Activated B cell treated with CpG ODN at 0.5 μM for 24 hours (primary cell): ENCODE data around the gene RALGAPA2. TPM values are rescaled to one million over a fixed set of nuclear protein-coding genes. Genes with fewer than 3 reads are reported as not detected.
A peak's percentile ranks its signal among the peaks of the same experiment; 100 is the strongest.

Source experiments
- ATAC-seq: fragments of 200-7000 bp; cut with Tn5 transposase; one replicate; pipeline ENCODE4 v1.10.0; 2021; ENCODE audit warnings: low read depth, mild to moderate bottlenecking, moderate library complexity
- CTCF ChIA-PET: fragments of 350-600 bp; sonication (Branson Sonifier 250); formaldehyde crosslinking; loops from one replicate; lab custom pipeline; 2021; ENCODE audit warnings: antibody characterized with exemption; lab: Charles Lee
- POLR2A ChIA-PET: fragments of 350-600 bp; sonication (Branson Sonifier 250); formaldehyde crosslinking; loops from one replicate; lab custom pipeline; 2021; ENCODE audit warnings: antibody characterized with exemption; lab: Charles Lee
- DNase-seq: peaks from one replicate; pipeline ENCODE4 v3.0.0; 2022
- H3K27ac Mint-ChIP-seq: one replicate; pipeline ENCODE4 v1.8.0; 2020; ENCODE audit warnings: mixed read lengths
- H3K27me3 Mint-ChIP-seq: one replicate; pipeline ENCODE4 v1.8.0; 2021; ENCODE audit warnings: mixed read lengths
- H3K36me3 Mint-ChIP-seq: one replicate; pipeline ENCODE4 v1.8.0; 2021; ENCODE audit warnings: low read depth, mixed read lengths
- H3K4me1 Mint-ChIP-seq: one replicate; pipeline ENCODE4 v1.8.0; 2021; ENCODE audit warnings: mixed read lengths
- H3K4me3 Mint-ChIP-seq: one replicate; pipeline ENCODE4 v1.8.0; 2020; ENCODE audit warnings: mild to moderate bottlenecking, mixed read lengths
- H3K9me3 Mint-ChIP-seq: one replicate; pipeline ENCODE4 v1.8.0; 2020; ENCODE audit warnings: mixed read lengths
- CTCF ChIP-seq: fragments of 200-600 bp; IDR thresholded peaks from one replicate; pipeline ENCODE4 v1.8.0; 2022; ENCODE audit warnings: antibody characterized with exemption, mild to moderate bottlenecking
- intact Hi-C: fragments of 100-400 bp; cut with micrococcal nuclease; formaldehyde crosslinking; loops from one replicate; pipeline ENCODE4 v1.15.1; 2024
- total RNA-seq: library from RNA; stranded (reverse); gene quantifications from 2 replicates; pipeline ENCODE4 v1.2.3, GENCODE V29; 2022

Gene RALGAPA2
- total RNA-seq, 1 donor from 2014 or later: 19.2 TPM

GRCh38 chr20:20489648-20490341 lies 222.6 kb downstream of the RALGAPA2 start:
- no peaks in the 10 kb centered on the region for H3K27me3 Mint-ChIP-seq
- no peaks in the 10 kb centered on the region for H3K9me3 Mint-ChIP-seq
- CTCF ChIA-PET: interaction anchor here (1.4 to 1.9 kb wide), 2 partner anchors 11 to 23 kb away, joined by 3 to 7 read pairs; no protein-coding TSS in a partner anchor
- no peak for TF ChIP-seq CTCF
- H3K27ac Mint-ChIP-seq: no peak overlapping the region
- POLR2A ChIA-PET: interaction anchor here (0.6 kb wide), 1 partner anchor 555 kb away, joined by 5 read pairs; no protein-coding TSS in a partner anchor
- no peak for ATAC-seq
- H3K4me1 Mint-ChIP-seq: peaks cover 23% of the 10 kb centered on the region
- no peak for DNase-seq
- peaks cover 35% of the 10 kb centered on the region for H3K36me3 Mint-ChIP-seq
- intact Hi-C loops: no loop called here
- H3K4me3 Mint-ChIP-seq: no peak overlapping the region

- ATAC-seq (peak; percentile 45), DNase-seq (no peak)
- ChIA-PET POLR2A (interaction anchor here (0.6 kb wide), 2 partner anchors 32 to 554 kb away, joined by 3 to 5 read pairs; no protein-coding TSS in a partner anchor), CTCF (interaction anchor here (1.4 to 1.9 kb wide), 2 partner anchors 11 to 22 kb away, joined by 3 to 7 read pairs; no protein-coding TSS in a partner anchor)
- Mint-ChIP-seq H3K36me3 (peaks cover 29% of the 10 kb centered on the region), H3K27me3 (no peaks in the 10 kb centered on the region), H3K27ac (no peak overlapping the region), H3K9me3 (no peaks in the 10 kb centered on the region), H3K4me3 (no peak overlapping the region), H3K4me1 (peaks cover 23% of the 10 kb centered on the region)
- TF ChIP-seq CTCF: no peak
- intact Hi-C loops: no loop called here
These were observed 223.4 kb downstream of the RALGAPA2 start for GRCh38 chr20:20489054-20489453.

GRCh38 chr20:20488388-20488787 lies 224.1 kb downstream of the RALGAPA2 start:
- H3K27ac Mint-ChIP-seq: no peak overlapping the region
- POLR2A ChIA-PET: interaction anchor here (0.6 kb wide), 1 partner anchor 31 kb away, joined by 3 read pairs; no protein-coding TSS in a partner anchor
- intact Hi-C loops: no loop called here

GRCh38 chr20:20487811-20488210 lies 224.6 kb downstream of the RALGAPA2 start:
- ChIA-PET POLR2A (no interaction called here), CTCF (no interaction called here)
- Mint-ChIP-seq H3K9me3 (no peaks in the 10 kb centered on the region), H3K27ac (no peak overlapping the region), H3K4me3 (no peak overlapping the region), H3K36me3 (peaks cover 27% of the 10 kb centered on the region), H3K4me1 (peaks cover 23% of the 10 kb centered on the region), H3K27me3 (no peaks in the 10 kb centered on the region)
- ATAC-seq (no peak), DNase-seq (no peak)
- TF ChIP-seq CTCF: no peak
- intact Hi-C loops: no loop called here

More at GRCh38 chr20:20488388-20488787, 224.1 kb downstream of the RALGAPA2 start:
- Mint-ChIP-seq H3K4me3 (no peak overlapping the region), H3K4me1 (peaks cover 23% of the 10 kb centered on the region), H3K27me3 (no peaks in the 10 kb centered on the region), H3K9me3 (no peaks in the 10 kb centered on the region), H3K36me3 (peaks cover 26% of the 10 kb centered on the region)
- DNase-seq: no peak
- TF ChIP-seq CTCF: no peak
- ATAC-seq: no peak
- CTCF ChIA-PET: interaction anchor here (1.4 kb wide), 1 partner anchor 22 kb away, joined by 3 read pairs; no protein-coding TSS in a partner anchor

- DNase-seq (no peak), ATAC-seq (no peak)
- H3K27me3 Mint-ChIP-seq: no peaks in the 10 kb centered on the region
- H3K9me3 Mint-ChIP-seq: no peaks in the 10 kb centered on the region
- CTCF ChIA-PET: no interaction called here
- no peak for TF ChIP-seq CTCF
- H3K4me1 Mint-ChIP-seq: no peaks in the 10 kb centered on the region
- H3K36me3 Mint-ChIP-seq: peaks cover 17% of the 10 kb centered on the region
- POLR2A ChIA-PET: no interaction called here
- intact Hi-C loops: no loop called here
- no peak overlapping the region for H3K27ac Mint-ChIP-seq
- H3K4me3 Mint-ChIP-seq: no peak overlapping the region
These were observed 229.1 kb downstream of the RALGAPA2 start for GRCh38 chr20:20483328-20483727.
